Osteoblast (primary cell): ENCODE data around the gene SYT9. TPM values are rescaled to one million over a fixed set of nuclear protein-coding genes. Genes with fewer than 3 reads are reported as not detected.

Experiments used
- DNase-seq: peaks from one replicate; pipeline ENCODE4 v3.0.0; 2011; ENCODE audit warnings: low spot score, mixed read lengths; ENCODE audit not compliant: insufficient read length; ENCODE audit errors: missing footprints
- H2AFZ ChIP-seq: 2 replicates; pipeline ENCODE4 v1.6.0; 2011; ENCODE audit warnings: mild to moderate bottlenecking, low read length
- H3K27ac ChIP-seq: 2 replicates; pipeline ENCODE4 v1.5.1; 2011; ENCODE audit warnings: mild to moderate bottlenecking, low read depth, low read length, moderate library complexity
- H3K27me3 ChIP-seq: 2 replicates; pipeline ENCODE4 v1.6.0; 2012; ENCODE audit warnings: mild to moderate bottlenecking, control low read depth, inconsistent platforms, low read length, moderate library complexity; ENCODE audit not compliant: insufficient read depth
- H3K36me3 ChIP-seq: 2 replicates; pipeline ENCODE4 v1.5.1; 2011; ENCODE audit warnings: mild to moderate bottlenecking, low read length, control low read depth, moderate library complexity; ENCODE audit not compliant: insufficient read depth
- H3K4me1 ChIP-seq: 2 replicates; pipeline ENCODE4 v1.5.1; 2011; ENCODE audit warnings: mild to moderate bottlenecking, low read length, control low read depth, moderate library complexity; ENCODE audit not compliant: insufficient read depth
- H3K4me2 ChIP-seq: 2 replicates; pipeline ENCODE4 v1.6.0; 2011; ENCODE audit warnings: mild to moderate bottlenecking, low read length; ENCODE audit not compliant: insufficient read depth
- H3K4me3 ChIP-seq: fragments of 200-600 bp; sonication (generic); 3 replicates; pipeline ENCODE4 v1.5.1; 2012; ENCODE audit warnings: mild to moderate bottlenecking, low read length, inconsistent platforms; ENCODE audit not compliant: insufficient read depth
- H3K79me2 ChIP-seq: 2 replicates; pipeline ENCODE4 v1.6.0; 2012; ENCODE audit warnings: mild to moderate bottlenecking, low read length, control low read depth, inconsistent platforms; ENCODE audit not compliant: insufficient read depth
- H3K9me3 ChIP-seq: 2 replicates; pipeline ENCODE4 v1.5.1; 2011; ENCODE audit warnings: low read depth, low read length, control low read depth
- H4K20me1 ChIP-seq: 2 replicates; pipeline ENCODE4 v1.6.0; 2012; ENCODE audit warnings: mild to moderate bottlenecking, low read length, control low read depth; ENCODE audit not compliant: insufficient read depth
- CTCF ChIP-seq: IDR thresholded peaks from 2 replicates; pipeline ENCODE4 v1.5.1; 2011; ENCODE audit warnings: mild to moderate bottlenecking, low read depth, low read length, moderate library complexity; ENCODE audit errors: extremely low read depth
- total RNA-seq: library from RNA; depleted of rRNA; stranded (reverse); fragments of >200 nt; gene quantifications from 2 replicates; pipeline ENCODE4 v1.2.3, GENCODE V29; 2012

Gene SYT9
- total RNA-seq, 1 donor = not detected

- no peaks in the 10 kb centered on the region for H4K20me1 ChIP-seq
Measured at GRCh38 chr11:7439746-7440320, 188.1 kb downstream of the SYT9 start.

GRCh38 chr11:7442588-7443215, 191.0 kb downstream of the SYT9 start:
- peaks cover 7% of the 10 kb centered on the region for H3K27me3 ChIP-seq
- no peak for DNase-seq
- H3K79me2 ChIP-seq = no peaks in the 10 kb centered on the region
- peak; percentile 90 for TF ChIP-seq CTCF
- no peaks in the 10 kb centered on the region for H4K20me1 ChIP-seq
- H3K27ac ChIP-seq = no peak overlapping the region
- no peak overlapping the region for H3K4me3 ChIP-seq
- H2AFZ ChIP-seq = no peak overlapping the region
- H3K36me3 ChIP-seq = no peaks in the 10 kb centered on the region
- H3K4me1 ChIP-seq = no peaks in the 10 kb centered on the region
- H3K4me2 ChIP-seq = no peak overlapping the region
- H3K9me3 ChIP-seq = no peaks in the 10 kb centered on the region

More at GRCh38 chr11:7439746-7440320, 188.1 kb downstream of the SYT9 start:
- H3K36me3 ChIP-seq = no peaks in the 10 kb centered on the region
- no peak overlapping the region for H3K4me3 ChIP-seq
- H3K27ac ChIP-seq = no peak overlapping the region
- TF ChIP-seq CTCF = no peak
- H2AFZ ChIP-seq = no peak overlapping the region
- no peaks in the 10 kb centered on the region for H3K79me2 ChIP-seq
- no peak for DNase-seq
- peaks cover 5% of the 10 kb centered on the region for H3K27me3 ChIP-seq
- no peak overlapping the region for H3K4me2 ChIP-seq
- no peaks in the 10 kb centered on the region for H3K4me1 ChIP-seq
- no peaks in the 10 kb centered on the region for H3K9me3 ChIP-seq

- no peak overlapping the region for H3K4me2 ChIP-seq
- H4K20me1 ChIP-seq = no peaks in the 10 kb centered on the region
- no peak overlapping the region for H2AFZ ChIP-seq
- H3K79me2 ChIP-seq = no peaks in the 10 kb centered on the region
- no peak for DNase-seq
- no peaks in the 10 kb centered on the region for H3K4me1 ChIP-seq
- no peaks in the 10 kb centered on the region for H3K9me3 ChIP-seq
- no peaks in the 10 kb centered on the region for H3K36me3 ChIP-seq
- H3K27me3 ChIP-seq = peaks cover 7% of the 10 kb centered on the region
- H3K27ac ChIP-seq = no peak overlapping the region
- no peak overlapping the region for H3K4me3 ChIP-seq
- no peak for TF ChIP-seq CTCF
Measured at GRCh38 chr11:7444091-7444981, 192.6 kb downstream of the SYT9 start.

- H3K36me3 ChIP-seq = no peaks in the 10 kb centered on the region
- no peak for TF ChIP-seq CTCF
- H3K9me3 ChIP-seq = no peaks in the 10 kb centered on the region
- H3K4me2 ChIP-seq = no peak overlapping the region
- H3K27ac ChIP-seq = no peak overlapping the region
- no peak for DNase-seq
- peaks cover 7% of the 10 kb centered on the region for H3K27me3 ChIP-seq
- no peaks in the 10 kb centered on the region for H3K79me2 ChIP-seq
- no peak overlapping the region for H2AFZ ChIP-seq
- no peaks in the 10 kb centered on the region for H4K20me1 ChIP-seq
- H3K4me1 ChIP-seq = no peaks in the 10 kb centered on the region
- H3K4me3 ChIP-seq = no peak overlapping the region
Measured at GRCh38 chr11:7445564-7445963, 193.9 kb downstream of the SYT9 start.
